ENCODE measurements around the gene CCDC85C.

Gene CCDC85C

DNA sequence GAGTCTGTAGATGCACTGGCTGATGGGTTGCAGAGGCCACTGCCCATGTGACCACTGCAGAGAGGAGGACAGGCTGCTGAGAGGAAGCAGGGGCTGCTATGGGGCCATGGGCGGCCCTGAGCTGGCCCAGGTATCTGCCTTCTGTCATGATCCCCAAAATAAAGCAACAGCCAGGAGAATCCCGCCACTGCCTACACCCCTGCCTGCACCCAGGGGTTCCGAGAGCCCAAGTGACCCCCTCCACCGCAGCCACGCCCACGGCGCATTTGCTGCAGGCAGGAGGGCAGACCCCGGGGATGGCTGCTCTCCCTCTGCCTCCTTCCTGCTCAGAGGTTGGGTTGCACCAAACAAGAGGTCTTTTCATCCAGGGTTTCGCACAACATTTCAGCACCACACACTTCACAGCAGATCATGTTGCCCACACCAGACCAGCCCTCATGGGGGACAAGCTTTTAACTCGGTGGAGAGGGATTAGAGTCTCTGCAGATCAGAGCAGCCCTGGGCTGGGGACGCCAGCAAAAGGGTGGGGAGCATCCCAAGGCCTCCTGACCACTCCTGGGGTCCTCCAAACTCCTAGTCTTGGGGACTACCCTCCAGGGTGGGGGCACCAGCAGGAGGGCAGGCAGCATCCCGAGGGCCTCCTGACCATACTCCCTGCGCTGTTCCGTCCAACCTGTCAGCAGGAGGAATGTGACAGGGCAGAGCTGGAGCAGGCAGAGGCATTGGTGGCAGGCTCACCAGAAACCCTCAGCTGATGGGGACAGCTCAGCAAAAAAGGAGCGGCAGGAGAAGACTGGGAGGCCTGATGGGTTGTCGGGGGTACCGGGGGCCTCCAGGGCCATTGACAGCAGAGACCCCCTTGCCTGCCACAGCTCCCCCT, 14.1 kb downstream of the CCDC85C start:
- no peak overlapping the region for H3K4me3 ChIP-seq (ENCODE audit: low read depth, low read length)
- DNase-seq (ENCODE audit: low read depth), result no peak
- TF ChIP-seq, protein P1, sequence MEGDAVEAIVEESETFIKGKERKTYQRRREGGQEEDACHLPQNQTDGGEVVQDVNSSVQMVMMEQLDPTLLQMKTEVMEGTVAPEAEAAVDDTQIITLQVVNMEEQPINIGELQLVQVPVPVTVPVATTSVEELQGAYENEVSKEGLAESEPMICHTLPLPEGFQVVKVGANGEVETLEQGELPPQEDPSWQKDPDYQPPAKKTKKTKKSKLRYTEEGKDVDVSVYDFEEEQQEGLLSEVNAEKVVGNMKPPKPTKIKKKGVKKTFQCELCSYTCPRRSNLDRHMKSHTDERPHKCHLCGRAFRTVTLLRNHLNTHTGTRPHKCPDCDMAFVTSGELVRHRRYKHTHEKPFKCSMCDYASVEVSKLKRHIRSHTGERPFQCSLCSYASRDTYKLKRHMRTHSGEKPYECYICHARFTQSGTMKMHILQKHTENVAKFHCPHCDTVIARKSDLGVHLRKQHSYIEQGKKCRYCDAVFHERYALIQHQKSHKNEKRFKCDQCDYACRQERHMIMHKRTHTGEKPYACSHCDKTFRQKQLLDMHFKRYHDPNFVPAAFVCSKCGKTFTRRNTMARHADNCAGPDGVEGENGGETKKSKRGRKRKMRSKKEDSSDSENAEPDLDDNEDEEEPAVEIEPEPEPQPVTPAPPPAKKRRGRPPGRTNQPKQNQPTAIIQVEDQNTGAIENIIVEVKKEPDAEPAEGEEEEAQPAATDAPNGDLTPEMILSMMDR (IDR thresholded peaks at IDR 0.05; ENCODE audit: insufficient read depth, low read depth, low read length, missing control alignments), result no peak

GRCh38 chr14:99589031-99589441, 15.0 kb downstream of the CCDC85C start:
- TF ChIP-seq, protein P1 (IDR thresholded peaks at IDR 0.05; ENCODE audit: insufficient read depth, low read depth, low read length, missing control alignments), result no peak
- DNase-seq (ENCODE audit: low read depth), result no peak
- no peak overlapping the region for H3K4me3 ChIP-seq (ENCODE audit: low read depth, low read length)

GRCh38 chr14:99587460-99588278, 16.3 kb downstream of the CCDC85C start:
- no peak for DNase-seq (ENCODE audit: low read depth)
- H3K4me3 ChIP-seq (ENCODE audit: low read depth, low read length), result no peak overlapping the region
- TF ChIP-seq, protein P1 (IDR thresholded peaks at IDR 0.05; ENCODE audit: insufficient read depth, low read depth, low read length, missing control alignments), result no peak

- no peak for DNase-seq (ENCODE audit: low read depth)
- TF ChIP-seq, protein P1 (IDR thresholded peaks at IDR 0.05; ENCODE audit: insufficient read depth, low read depth, low read length, missing control alignments), result no peak
- H3K4me3 ChIP-seq (ENCODE audit: low read depth, low read length), result no peak overlapping the region
These were observed 17.1 kb downstream of the CCDC85C start for GRCh38 chr14:99586761-99587459.

- H3K4me3 ChIP-seq (ENCODE audit: low read depth, low read length), result no peak overlapping the region
- DNase-seq (ENCODE audit: low read depth), result no peak
- TF ChIP-seq, protein P1 (IDR thresholded peaks at IDR 0.05; ENCODE audit: insufficient read depth, low read depth, low read length, missing control alignments), result no peak
These were observed 17.8 kb downstream of the CCDC85C start for GRCh38 chr14:99586054-99586760.

- no peak for DNase-seq (ENCODE audit: low read depth)
- H3K4me3 ChIP-seq (ENCODE audit: low read depth, low read length), result no peak overlapping the region
- TF ChIP-seq, protein P1 (IDR thresholded peaks at IDR 0.05; ENCODE audit: insufficient read depth, low read depth, low read length, missing control alignments), result no peak
These were observed 19.2 kb downstream of the CCDC85C start for GRCh38 chr14:99584823-99585222.

Measured in GM12865 (cell line).